GM18502 (cell line): Measurements from ENCODE around the gene PALMD.

Source experiments
- ATAC-seq: cut with Tn5 transposase; IDR thresholded peaks from one replicate; pipeline ENCODE4 v1.9.1; 2021; ENCODE audit warnings: mild to moderate bottlenecking; ENCODE audit not compliant: unreplicated experiment, poor library complexity

PALMD gene

DNA sequence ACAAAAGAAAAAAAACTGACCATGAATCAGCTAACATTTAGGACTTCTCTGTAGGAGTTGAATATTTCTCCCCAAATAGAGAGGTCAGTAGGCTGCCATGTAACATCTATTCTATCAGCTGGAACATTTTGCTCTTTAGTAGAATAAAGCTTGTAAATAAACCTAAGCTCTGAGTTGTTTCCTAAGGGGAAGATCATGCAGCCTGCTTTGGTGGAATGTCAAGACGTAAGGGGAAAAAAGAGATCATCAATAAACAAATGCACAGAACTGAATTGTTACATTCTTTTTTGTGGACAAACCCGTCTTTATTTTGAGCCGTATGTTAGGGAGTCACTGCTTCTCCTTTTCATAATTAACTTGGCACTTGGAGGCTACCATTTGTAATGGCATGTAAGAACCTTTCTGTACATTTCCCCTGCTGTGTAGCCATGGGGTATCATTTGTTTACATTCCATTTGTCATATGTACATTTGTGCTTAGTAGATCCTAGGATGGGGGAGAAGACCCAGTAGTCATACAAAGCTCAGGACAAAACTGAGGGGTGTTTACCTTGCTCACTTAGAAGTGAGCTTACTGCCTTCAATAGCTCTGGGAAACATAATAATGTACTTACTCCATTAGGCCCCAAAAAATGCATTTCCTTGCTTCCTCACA is 10.8 kb upstream of the PALMD start:
- ATAC-seq: no peak

GRCh38 chr1:99635664-99636063 is 10.2 kb upstream of the PALMD start:
- ATAC-seq: no peak

GRCh38 chr1:99636647-99637175 is 9.2 kb upstream of the PALMD start:
- no peak for ATAC-seq

- no peak for ATAC-seq
These were observed 7.1 kb upstream of the PALMD start for GRCh38 chr1:99638853-99639252.

GRCh38 chr1:99639408-99639807 is 6.5 kb upstream of the PALMD start:
- ATAC-seq: no peak

GRCh38 chr1:99639945-99640344 is 6.0 kb upstream of the PALMD start:
- ATAC-seq: no peak

DNA sequence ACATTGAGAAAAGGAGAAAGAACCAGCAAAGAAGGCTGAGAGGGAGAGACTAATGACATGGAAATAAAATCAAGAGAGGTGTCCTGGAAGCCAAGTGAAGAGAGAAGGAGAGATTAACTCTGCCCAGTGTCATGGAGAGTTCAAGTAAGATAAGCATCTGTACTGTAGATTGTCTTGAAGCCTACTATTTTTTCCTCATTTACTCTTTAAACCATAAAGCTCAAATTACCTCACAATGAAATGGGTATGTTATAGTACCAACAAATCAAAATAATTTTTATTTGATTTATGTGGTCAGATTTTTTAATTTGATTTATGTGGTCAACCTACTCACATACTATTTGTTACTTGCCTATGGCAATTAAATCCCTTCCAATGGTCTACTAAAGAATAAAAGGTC is 5.2 kb upstream of the PALMD start:
- ATAC-seq: no peak

DNA sequence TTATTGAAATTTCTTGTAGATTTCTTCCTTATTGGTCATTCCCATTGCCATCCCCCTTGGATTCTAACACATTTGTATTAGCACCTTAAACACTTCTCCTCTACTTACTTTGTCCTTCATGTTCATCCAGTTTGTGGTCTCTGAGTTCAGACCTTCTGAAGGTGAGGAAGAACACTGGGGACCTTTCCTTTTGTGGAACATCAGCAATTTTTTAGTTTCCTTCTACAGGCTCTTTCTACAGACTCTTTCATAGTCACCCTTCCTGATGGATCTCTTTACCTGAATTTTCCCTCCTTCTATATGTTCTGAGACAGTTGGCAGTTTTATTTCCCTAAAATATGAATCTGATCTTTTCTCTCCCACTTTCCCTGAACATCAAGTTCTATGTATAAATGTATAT is 4.4 kb upstream of the PALMD start:
- ATAC-seq: no peak

DNA sequence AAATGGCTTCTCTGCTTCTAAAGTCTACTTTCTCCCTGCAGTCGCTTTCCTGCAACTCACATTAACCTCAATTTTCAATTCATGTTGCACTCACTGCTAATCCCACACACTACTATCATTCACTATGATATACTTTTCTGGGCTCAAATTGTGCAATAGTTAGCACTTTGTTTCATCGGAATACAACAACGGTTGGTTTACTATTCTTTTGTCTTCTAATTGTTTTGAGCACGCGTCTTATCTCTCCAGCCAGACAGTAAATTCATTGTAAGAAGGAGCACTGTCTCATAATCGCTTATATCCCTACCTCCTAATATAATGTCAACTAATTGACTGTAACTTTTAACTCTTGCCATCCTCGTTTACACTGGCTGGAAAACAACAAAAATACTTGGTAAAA is 3.9 kb upstream of the PALMD start:
- ATAC-seq: no peak

DNA sequence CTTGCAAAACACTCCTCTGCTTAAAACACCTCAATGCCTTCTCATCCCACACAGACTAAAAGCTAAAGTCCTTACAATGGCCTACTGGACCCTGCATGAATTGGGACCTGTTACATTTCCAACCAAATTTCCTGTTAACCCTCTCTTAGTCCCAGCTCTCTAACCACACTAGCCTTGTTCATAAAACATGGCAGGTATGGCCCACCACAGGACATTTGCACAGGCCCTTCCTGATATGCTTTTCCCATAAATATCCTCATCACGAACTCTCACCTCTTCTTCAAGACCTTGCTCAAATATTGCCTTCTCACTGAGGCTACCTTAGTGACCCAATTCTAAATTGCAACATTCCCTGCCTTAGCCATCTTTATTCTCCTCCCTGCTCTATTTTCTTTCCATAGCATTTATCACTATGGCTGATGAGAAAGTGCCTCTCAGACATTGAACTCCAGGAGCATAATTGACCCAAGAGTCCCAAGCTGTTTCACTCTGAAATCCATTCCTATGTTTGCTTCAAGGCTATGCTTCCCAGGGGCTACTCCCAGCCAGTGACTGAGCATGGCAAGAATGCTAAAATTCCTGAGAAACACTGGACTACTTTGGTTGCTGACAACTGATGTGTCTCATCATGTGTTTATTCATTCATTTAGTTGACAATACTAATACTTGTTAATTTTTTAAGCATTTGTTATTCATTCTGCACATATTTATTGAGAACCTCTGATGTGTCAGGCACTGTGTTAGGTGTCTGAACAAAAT is 2.7 kb upstream of the PALMD start:
- ATAC-seq: no peak

- ATAC-seq: peak; percentile 70
These were observed 1.5 kb upstream of the PALMD start for GRCh38 chr1:99644279-99645004.

- ATAC-seq: no peak
These were observed 710 bp upstream of the PALMD start for GRCh38 chr1:99645203-99645602.

DNA sequence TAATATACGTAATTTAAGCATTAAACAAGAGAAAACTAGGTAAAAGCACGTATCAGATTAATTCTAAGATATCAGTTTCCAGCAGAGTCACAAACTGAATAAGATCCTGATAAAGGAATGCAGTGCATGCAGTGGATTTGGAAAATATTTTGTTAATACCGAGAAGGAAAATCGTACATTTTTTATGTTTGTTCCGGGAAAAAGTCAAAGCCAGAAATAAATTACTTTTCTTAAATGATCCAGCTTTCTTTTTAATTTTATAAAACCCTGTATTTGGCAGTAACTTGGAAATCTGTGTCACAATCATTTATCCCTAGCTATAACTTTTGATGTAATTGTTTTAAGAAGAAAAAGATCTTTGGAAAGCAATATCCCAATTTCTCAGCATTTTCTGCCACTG is 955 bp downstream of the PALMD start:
- no peak for ATAC-seq

DNA sequence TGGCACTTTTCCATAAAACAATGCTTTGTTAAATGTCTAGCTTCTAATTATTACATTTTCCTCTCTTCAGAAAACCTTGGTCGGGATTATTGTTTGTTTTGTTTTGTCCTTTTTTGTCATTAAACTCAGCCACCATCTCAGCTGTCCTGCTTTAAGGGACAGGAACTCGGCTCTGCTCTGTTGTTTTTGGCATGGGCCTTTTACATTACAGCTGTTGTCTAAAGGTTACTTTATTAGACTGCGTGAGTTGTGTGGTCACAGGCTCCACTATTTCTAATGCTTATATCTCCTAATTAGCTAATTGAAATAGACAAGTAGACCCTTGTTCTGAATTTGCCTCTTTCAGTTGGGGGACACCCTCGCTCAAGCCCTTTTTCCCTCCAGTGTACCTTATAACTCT is 1.6 kb downstream of the PALMD start:
- ATAC-seq: no peak

- no peak for ATAC-seq
These were observed 2.2 kb downstream of the PALMD start for GRCh38 chr1:99648107-99648506.

GRCh38 chr1:99650030-99650429 is 4.1 kb downstream of the PALMD start:
- no peak for ATAC-seq

DNA sequence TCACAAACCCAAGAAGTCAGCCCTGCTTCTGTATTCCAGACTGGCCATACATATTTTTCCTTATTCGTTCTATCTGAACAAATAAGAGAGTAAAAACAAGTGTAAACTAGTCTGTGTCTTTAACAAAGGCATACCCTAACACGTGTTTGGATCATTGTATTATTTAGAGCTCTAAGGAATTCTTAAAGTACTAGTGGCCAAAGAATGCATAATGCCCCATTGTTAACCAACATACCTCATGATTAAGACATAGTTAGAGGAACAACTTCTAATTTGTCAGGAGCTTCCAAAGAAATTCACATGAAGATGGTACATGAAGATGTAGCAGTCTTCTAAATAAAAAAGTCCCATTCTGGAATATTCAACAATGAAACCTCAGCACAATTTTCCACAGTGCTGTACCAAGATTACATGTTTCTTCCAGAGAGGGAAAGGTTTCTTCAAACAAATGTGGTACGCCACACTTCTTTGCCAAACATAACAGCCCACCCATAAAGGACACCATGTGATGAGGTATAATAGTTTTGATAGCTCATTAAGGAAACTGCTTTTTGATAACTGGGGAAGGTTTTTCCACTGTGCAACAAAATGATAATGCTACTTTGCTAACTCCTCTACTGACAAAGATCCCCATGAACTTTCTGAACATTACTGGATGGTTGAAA is 5.0 kb downstream of the PALMD start:
- no peak for ATAC-seq

DNA sequence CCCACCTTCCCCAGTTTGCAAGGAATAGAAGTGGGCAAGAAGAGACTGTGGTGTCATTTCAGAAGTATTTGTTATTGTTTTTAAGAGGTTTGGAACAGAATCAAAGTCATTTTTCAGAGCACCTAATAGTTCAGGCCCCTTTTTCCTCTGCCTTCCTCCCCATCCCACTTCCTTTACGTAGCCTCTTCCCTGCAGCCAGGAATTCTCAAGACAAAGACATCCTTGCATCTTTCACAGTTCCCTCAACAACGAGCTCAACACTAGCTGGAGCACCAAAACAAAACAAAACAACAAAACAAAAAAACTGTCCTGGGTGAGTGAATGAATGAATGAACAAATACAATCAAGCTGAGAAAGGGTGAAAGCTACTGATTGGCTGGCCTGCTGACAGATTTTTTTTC is 7.0 kb downstream of the PALMD start:
- ATAC-seq: no peak

GRCh38 chr1:99655376-99655775 is 9.5 kb downstream of the PALMD start:
- no peak for ATAC-seq

DNA sequence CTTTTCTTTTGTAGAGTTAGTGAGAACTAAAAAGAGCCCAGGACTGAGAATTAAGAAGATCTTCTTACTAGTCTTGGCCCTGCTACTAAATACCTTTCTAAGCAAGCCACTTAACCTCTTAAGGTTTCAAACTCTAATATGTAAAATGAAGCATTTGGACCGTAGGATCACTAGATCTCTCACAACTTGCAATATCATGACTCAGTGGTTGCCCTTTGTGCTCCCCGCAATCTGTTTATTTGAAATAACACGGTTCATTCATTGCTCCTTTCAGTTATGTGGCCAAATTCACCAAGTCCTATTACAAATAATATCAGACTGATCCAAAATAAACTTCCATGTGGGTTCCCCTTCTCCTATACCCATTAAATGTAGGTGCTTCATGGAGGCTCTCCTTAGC is 10.8 kb downstream of the PALMD start:
- ATAC-seq: no peak
